WTC11 (cell line): ENCODE data around the gene CYSTM1.

Experiments used
- ZNF121 ChIP-seq: sonication (generic); formaldehyde crosslinking; IDR thresholded peaks from 2 replicates; pipeline ENCODE4 v1.8.0; 2023; ENCODE audit warnings: missing genetic modification reagents
- ZNF138 ChIP-seq: sonication (generic); formaldehyde crosslinking; conservative IDR thresholded peaks from 2 replicates; pipeline ENCODE4 v1.8.1; 2022; ENCODE audit warnings: mild to moderate bottlenecking, moderate library complexity, missing genetic modification reagents
- TF ChIP-seq, protein P1 (sequence below): fragments of 200-600 bp; IDR thresholded peaks from 2 replicates; pipeline ENCODE4 v1.8.0; 2022; ENCODE audit warnings: antibody characterized with exemption
- TF ChIP-seq, protein P2 (sequence below): sonication (generic); formaldehyde crosslinking; IDR thresholded peaks from 2 replicates; pipeline ENCODE4 v1.8.0; 2022; ENCODE audit warnings: mild to moderate bottlenecking, missing genetic modification reagents
- TF ChIP-seq, protein P3 (sequence below): sonication (generic); formaldehyde crosslinking; IDR thresholded peaks from 2 replicates; pipeline ENCODE4 v1.8.0; 2023; ENCODE audit warnings: missing genetic modification reagents, mild to moderate bottlenecking, borderline replicate concordance

DNA sequence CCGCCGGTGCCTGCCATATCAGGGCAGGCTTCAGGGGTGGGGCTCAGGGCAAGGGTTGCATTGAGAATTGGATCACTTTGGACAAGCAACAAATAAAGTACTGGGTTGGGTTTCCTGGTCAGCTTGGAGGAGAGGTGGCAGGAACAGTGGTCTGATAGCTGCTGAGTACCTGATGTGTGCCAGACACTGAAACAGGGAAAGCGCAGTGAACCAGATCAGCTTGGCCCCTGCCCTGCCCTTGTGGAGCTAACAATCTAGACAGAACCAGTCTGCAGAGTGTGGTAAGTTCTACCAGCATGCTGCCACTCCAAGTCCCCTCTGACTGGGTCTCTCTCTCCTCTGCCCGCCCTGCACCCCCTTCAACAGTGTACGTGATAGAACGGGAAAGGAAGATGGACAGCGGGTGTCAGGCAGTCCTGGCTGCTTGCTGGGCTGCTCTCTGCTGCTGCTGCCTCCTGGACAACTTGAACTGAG, 53.4 kb downstream of the CYSTM1 start:
- TF ChIP-seq, protein P1, sequence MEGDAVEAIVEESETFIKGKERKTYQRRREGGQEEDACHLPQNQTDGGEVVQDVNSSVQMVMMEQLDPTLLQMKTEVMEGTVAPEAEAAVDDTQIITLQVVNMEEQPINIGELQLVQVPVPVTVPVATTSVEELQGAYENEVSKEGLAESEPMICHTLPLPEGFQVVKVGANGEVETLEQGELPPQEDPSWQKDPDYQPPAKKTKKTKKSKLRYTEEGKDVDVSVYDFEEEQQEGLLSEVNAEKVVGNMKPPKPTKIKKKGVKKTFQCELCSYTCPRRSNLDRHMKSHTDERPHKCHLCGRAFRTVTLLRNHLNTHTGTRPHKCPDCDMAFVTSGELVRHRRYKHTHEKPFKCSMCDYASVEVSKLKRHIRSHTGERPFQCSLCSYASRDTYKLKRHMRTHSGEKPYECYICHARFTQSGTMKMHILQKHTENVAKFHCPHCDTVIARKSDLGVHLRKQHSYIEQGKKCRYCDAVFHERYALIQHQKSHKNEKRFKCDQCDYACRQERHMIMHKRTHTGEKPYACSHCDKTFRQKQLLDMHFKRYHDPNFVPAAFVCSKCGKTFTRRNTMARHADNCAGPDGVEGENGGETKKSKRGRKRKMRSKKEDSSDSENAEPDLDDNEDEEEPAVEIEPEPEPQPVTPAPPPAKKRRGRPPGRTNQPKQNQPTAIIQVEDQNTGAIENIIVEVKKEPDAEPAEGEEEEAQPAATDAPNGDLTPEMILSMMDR = no peak
- TF ChIP-seq ZNF121 (no peak), ZNF138 (CRISPR knock-in tag) (no peak)
- TF ChIP-seq, protein P2, sequence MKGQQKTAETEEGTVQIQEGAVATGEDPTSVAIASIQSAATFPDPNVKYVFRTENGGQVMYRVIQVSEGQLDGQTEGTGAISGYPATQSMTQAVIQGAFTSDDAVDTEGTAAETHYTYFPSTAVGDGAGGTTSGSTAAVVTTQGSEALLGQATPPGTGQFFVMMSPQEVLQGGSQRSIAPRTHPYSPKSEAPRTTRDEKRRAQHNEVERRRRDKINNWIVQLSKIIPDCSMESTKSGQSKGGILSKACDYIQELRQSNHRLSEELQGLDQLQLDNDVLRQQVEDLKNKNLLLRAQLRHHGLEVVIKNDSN = no peak
- TF ChIP-seq, protein P3, sequence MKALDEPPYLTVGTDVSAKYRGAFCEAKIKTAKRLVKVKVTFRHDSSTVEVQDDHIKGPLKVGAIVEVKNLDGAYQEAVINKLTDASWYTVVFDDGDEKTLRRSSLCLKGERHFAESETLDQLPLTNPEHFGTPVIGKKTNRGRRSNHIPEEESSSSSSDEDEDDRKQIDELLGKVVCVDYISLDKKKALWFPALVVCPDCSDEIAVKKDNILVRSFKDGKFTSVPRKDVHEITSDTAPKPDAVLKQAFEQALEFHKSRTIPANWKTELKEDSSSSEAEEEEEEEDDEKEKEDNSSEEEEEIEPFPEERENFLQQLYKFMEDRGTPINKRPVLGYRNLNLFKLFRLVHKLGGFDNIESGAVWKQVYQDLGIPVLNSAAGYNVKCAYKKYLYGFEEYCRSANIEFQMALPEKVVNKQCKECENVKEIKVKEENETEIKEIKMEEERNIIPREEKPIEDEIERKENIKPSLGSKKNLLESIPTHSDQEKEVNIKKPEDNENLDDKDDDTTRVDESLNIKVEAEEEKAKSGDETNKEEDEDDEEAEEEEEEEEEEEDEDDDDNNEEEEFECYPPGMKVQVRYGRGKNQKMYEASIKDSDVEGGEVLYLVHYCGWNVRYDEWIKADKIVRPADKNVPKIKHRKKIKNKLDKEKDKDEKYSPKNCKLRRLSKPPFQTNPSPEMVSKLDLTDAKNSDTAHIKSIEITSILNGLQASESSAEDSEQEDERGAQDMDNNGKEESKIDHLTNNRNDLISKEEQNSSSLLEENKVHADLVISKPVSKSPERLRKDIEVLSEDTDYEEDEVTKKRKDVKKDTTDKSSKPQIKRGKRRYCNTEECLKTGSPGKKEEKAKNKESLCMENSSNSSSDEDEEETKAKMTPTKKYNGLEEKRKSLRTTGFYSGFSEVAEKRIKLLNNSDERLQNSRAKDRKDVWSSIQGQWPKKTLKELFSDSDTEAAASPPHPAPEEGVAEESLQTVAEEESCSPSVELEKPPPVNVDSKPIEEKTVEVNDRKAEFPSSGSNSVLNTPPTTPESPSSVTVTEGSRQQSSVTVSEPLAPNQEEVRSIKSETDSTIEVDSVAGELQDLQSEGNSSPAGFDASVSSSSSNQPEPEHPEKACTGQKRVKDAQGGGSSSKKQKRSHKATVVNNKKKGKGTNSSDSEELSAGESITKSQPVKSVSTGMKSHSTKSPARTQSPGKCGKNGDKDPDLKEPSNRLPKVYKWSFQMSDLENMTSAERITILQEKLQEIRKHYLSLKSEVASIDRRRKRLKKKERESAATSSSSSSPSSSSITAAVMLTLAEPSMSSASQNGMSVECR (CRISPR knock-in tag) = no peak
